ENCODE data around the gene CACNA1B. TPM values are rescaled to one million over a fixed set of nuclear protein-coding genes. Genes with fewer than 3 reads are reported as not detected.

Gene CACNA1B
- total and polyA plus RNA-seq, 11 donors, result 0.03 to 0.25 (median 0.13) TPM

DNA sequence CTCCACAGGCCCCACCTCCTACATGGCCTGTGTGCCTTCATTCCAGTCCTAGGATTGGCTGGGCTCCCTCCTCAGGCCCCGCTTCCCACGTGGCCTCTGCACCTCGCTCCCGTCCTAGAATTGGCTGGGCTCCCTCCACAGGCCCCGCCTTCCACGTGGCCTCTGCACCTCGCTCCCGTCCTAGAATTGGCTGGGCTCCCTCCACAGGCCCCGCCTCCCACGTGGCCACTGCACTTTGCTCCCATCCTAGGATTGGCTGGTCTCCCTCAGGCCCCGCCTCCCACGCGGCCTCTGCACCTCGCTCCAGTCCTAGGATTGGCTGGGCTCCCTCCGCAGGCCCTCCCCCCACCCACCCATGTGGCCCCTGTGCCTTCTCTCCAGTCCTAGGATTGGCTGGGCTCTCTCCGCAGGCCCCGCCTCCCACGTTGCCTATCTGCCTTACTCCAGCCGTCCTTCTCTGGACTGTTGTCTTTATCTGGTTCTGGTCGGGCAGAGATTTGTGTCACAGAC lies 45.3 kb upstream of the CACNA1B start:
- intact Hi-C loops (cut with DNase I), result no loop called here
- H3K9me3 ChIP-seq, result no peaks in the 10 kb centered on the region
- no peak overlapping the region for H3K4me3 ChIP-seq
- H3K4me1 ChIP-seq, result no peaks in the 10 kb centered on the region
- no peak for DNase-seq
- no peak for ATAC-seq
- H3K36me3 ChIP-seq, result peaks cover 0 to 79% (median 59%) of the 10 kb centered on the region in 9 donors
- 90 to 96% (median 94%) methylated on average over 20 of the region's 20 CpGs for WGBS, 4 donors
- no peaks in the 10 kb centered on the region for H3K27me3 ChIP-seq
- TF ChIP-seq POLR2A (IDR thresholded peaks at IDR 0.05), result no peak
- TF ChIP-seq, protein P1, sequence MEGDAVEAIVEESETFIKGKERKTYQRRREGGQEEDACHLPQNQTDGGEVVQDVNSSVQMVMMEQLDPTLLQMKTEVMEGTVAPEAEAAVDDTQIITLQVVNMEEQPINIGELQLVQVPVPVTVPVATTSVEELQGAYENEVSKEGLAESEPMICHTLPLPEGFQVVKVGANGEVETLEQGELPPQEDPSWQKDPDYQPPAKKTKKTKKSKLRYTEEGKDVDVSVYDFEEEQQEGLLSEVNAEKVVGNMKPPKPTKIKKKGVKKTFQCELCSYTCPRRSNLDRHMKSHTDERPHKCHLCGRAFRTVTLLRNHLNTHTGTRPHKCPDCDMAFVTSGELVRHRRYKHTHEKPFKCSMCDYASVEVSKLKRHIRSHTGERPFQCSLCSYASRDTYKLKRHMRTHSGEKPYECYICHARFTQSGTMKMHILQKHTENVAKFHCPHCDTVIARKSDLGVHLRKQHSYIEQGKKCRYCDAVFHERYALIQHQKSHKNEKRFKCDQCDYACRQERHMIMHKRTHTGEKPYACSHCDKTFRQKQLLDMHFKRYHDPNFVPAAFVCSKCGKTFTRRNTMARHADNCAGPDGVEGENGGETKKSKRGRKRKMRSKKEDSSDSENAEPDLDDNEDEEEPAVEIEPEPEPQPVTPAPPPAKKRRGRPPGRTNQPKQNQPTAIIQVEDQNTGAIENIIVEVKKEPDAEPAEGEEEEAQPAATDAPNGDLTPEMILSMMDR (IDR thresholded peaks at IDR 0.05), result no peak
- no peak overlapping the region for H3K27ac ChIP-seq

DNA sequence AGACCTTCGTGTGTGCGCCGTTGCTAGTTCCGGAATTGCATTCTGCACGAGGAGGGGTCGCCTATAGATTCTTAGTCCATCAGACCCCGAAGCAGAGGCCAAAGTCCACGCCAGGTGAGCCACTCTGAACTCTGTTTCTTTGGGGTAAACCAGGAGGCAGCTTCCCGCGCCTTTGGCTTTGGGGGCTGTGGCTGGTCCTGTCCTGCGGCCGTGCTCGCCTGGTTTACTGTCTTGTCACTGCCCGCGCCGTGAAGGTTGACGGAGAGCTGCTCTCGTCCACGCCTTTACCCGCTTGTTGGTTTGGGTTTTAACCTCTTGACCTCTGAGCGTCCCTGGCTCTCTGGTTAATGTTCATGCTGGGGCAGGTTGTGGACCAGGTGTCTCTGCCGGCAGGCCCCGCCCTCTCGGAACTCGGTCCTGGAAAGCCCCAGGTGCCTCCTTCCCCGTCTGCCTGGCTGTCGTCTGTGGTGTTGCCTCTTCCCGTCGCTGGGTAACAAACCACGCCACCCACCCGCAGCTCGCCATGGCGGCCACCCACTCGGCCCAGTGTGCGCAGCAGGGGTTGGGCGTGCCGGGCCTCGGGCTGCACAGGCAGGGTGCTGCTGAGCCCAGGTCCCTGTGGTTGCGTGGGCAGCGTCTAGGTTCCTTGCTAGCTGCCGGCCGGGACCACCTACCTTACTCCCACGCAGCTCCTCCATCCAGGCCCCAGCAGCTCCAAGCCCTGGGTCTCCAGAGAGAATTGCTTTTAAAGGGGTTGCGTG lies 44.6 kb upstream of the CACNA1B start:
- intact Hi-C loops (cut with DNase I), result no loop called here
- Histone ChIP-seq H3K4me1 (no peaks in the 10 kb centered on the region), H3K27me3 (no peaks in the 10 kb centered on the region), H3K36me3 (peaks cover 0 to 74% (median 52%) of the 10 kb centered on the region in 9 donors), H3K9me3 (no peaks in the 10 kb centered on the region), H3K27ac (no peak overlapping the region), H3K4me3 (no peak overlapping the region)
- TF ChIP-seq POLR2A (IDR thresholded peaks at IDR 0.05), result no peak
- TF ChIP-seq, protein P1 (IDR thresholded peaks at IDR 0.05), result no peak
- 96 to 99% (median 97%) methylated on average over 44 of the region's 44 CpGs for WGBS, 4 donors
- no peak for ATAC-seq
- DNase-seq, result no peak

DNA sequence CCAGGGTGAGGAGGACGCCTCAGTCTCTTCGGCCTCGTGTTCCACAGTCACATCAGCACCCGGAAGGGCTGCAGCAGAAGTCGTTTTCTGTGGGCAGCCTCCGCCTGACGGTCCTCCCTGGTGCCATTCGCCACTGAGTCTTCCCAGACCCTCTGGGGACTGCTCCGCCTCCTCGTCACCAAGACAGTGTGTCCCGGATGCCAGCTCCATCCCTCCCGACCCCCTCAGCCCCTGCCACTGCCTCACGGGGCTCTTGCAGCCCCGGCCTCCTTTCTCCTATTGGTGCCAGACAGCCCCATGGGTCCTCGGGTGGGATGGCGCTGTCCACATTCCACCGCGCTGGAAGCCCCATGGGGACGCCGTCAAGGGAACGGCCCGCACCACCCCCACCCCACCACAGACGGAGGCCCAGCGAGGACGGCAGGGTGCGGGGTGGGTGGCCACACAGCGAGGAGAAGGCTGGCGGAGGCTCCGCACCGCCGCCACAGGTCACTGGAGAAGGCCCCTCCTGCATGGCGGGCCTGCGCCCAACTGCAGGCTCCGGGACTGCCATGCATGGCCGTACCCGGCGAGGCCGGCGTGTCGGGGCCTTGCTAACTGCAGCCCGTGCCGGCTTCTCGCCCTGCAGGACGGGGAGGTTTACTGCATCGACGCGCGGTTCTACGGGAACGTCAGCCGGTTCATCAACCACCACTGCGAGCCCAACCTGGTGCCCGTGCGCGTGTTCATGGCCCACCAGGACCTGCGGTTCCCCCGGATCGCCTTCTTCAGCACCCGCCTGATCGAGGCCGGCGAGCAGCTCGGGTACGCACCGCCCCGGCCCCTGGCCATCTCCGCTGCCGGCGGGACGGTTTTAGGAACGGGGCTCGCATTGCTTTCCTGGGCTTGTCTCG lies 43.6 kb upstream of the CACNA1B start:
- 95 to 97% (median 96%) methylated on average over 69 to 73 of the region's 73 CpGs for WGBS, 4 donors
- peaks cover 0 to 5% (median 0%) of the 10 kb centered on the region in 12 donors for H3K9me3 ChIP-seq
- intact Hi-C loops (cut with DNase I), result no loop called here
- TF ChIP-seq, protein P1 (IDR thresholded peaks at IDR 0.05), result no peak
- no peak for TF ChIP-seq POLR2A (IDR thresholded peaks at IDR 0.05)
- peaks cover 0 to 70% (median 52%) of the 10 kb centered on the region in 9 donors for H3K36me3 ChIP-seq
- peak in 2 of 4 donors; percentile 12 to 17 for ATAC-seq
- H3K27me3 ChIP-seq, result no peaks in the 10 kb centered on the region
- H3K27ac ChIP-seq, result no peak overlapping the region
- no peak overlapping the region for H3K4me3 ChIP-seq
- no peak for DNase-seq
- no peaks in the 10 kb centered on the region for H3K4me1 ChIP-seq
